Stomach (tissue), 4 donors: Measurements from ENCODE around the gene CDYL.

Experiments
- CTCF ChIP-seq, 7 experiments: fragments of 450-650 bp in 4 of 7; fragments of 200-600 bp in 3 of 7; sonication (generic) in 3 of 7; IDR thresholded peaks; one replicate each; pipeline ENCODE4 v1.5.1; 2016 to 2019; ENCODE audit warnings: antibody characterized with exemption in 7 of 7, control low read depth in 2 of 7, mild to moderate bottlenecking in 1 of 7
- POLR2A ChIP-seq, 4 donors: fragments of 450-650 bp; IDR thresholded peaks; one replicate each; pipeline ENCODE4 v1.6.1; 2016; ENCODE audit warnings: antibody characterized with exemption in 4 of 4, control low read depth in 2 of 4, mild to moderate bottlenecking in 1 of 4, moderate library complexity in 1 of 4

GRCh38 chr6:4953440-4953839 is 177.2 kb downstream of the CDYL start:
- TF ChIP-seq CTCF (IDR thresholded peaks at IDR 0.05) (no peak), POLR2A (IDR thresholded peaks at IDR 0.05) (no peak)
